ENCODE data around the gene GRPEL1. TPM values are rescaled to one million over a fixed set of nuclear protein-coding genes. Genes with fewer than 3 reads are reported as not detected.

GRPEL1 gene
- polyA plus RNA-seq, 1 donor from 2014 or later: 28.5 TPM

DNA sequence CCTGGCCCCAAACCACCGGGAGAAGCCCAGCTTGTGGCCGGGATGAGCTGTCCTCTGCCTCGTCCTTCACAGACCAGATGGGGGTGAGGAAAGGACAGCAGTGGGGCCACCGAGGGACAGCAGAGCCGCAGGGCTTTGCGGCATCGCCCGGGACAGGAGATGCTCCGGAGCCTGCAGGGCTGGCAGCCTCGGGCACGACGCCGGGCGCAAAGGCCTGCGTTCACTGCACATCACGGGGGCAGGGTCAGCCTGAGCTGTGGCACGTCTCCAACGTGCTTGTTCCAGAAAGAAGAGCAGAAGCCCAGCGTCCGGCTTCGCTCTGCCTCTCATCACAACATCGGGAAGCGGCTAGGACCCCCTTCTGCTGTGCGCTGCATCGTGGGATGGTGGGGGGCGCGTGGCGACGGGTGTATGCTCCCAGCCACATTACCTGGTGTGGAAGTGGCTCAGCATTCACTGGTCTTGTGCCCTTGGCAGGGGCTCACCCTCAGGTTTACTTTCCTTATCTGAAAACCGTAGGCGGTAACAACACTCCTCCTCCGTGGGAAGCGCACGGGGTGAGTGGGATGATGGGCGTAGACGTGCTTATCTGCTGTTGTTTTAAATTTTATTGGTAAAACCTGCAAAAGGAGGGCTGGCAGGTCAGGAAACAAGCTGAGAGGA, 17.3 kb downstream of the GRPEL1 start:
- TF ChIP-seq SMC3 (conservative IDR thresholded peaks at IDR 0.05; ENCODE audit: poor library complexity): no peak
- no peak for TF ChIP-seq EP300 (conservative IDR thresholded peaks at IDR 0.05; ENCODE audit: poor library complexity, severe bottlenecking)
- TF ChIP-seq POLR2AphosphoS5 (IDR thresholded peaks at IDR 0.05): no peak
- TF ChIP-seq EZH2 (IDR thresholded peaks at IDR 0.05; ENCODE audit: borderline replicate concordance, insufficient read depth, low read length, poor library complexity, severe bottlenecking): no peak
- TF ChIP-seq, protein P1, sequence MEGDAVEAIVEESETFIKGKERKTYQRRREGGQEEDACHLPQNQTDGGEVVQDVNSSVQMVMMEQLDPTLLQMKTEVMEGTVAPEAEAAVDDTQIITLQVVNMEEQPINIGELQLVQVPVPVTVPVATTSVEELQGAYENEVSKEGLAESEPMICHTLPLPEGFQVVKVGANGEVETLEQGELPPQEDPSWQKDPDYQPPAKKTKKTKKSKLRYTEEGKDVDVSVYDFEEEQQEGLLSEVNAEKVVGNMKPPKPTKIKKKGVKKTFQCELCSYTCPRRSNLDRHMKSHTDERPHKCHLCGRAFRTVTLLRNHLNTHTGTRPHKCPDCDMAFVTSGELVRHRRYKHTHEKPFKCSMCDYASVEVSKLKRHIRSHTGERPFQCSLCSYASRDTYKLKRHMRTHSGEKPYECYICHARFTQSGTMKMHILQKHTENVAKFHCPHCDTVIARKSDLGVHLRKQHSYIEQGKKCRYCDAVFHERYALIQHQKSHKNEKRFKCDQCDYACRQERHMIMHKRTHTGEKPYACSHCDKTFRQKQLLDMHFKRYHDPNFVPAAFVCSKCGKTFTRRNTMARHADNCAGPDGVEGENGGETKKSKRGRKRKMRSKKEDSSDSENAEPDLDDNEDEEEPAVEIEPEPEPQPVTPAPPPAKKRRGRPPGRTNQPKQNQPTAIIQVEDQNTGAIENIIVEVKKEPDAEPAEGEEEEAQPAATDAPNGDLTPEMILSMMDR (IDR thresholded peaks at IDR 0.05; ENCODE audit: poor library complexity, severe bottlenecking): no peak
- no peak for TF ChIP-seq MXI1 (conservative IDR thresholded peaks at IDR 0.05; ENCODE audit: poor library complexity, severe bottlenecking)
- no peaks in the 10 kb centered on the region for H4K20me1 ChIP-seq (ENCODE audit: insufficient read depth)
- no peaks in the 10 kb centered on the region for H3K9me3 ChIP-seq (ENCODE audit: low read length)
- H3K4me3 ChIP-seq (ENCODE audit: low read length): no peak overlapping the region
- no peak overlapping the region for H3K4me2 ChIP-seq (ENCODE audit: low read length)
- no peak overlapping the region for H3K27ac ChIP-seq (ENCODE audit: low read length)
- no peaks in the 10 kb centered on the region for H3F3A ChIP-seq (ENCODE audit: insufficient read depth, low read length, poor library complexity, severe bottlenecking)
- no peaks in the 10 kb centered on the region for H3K9me2 ChIP-seq (ENCODE audit: insufficient read depth, low read length)
- H2AFZ ChIP-seq (ENCODE audit: low read depth, low read length): no peak overlapping the region
- H3K27me3 ChIP-seq (ENCODE audit: insufficient read depth, low read depth, low read length): no peaks in the 10 kb centered on the region
- peaks cover 25% of the 10 kb centered on the region for H3K79me2 ChIP-seq (replicated peaks; ENCODE audit: insufficient read depth, low read length)
- H3K9ac ChIP-seq (ENCODE audit: low read length): no peak overlapping the region
- H3K36me3 ChIP-seq (ENCODE audit: insufficient read depth, low read length): peaks cover 4% of the 10 kb centered on the region

DNA sequence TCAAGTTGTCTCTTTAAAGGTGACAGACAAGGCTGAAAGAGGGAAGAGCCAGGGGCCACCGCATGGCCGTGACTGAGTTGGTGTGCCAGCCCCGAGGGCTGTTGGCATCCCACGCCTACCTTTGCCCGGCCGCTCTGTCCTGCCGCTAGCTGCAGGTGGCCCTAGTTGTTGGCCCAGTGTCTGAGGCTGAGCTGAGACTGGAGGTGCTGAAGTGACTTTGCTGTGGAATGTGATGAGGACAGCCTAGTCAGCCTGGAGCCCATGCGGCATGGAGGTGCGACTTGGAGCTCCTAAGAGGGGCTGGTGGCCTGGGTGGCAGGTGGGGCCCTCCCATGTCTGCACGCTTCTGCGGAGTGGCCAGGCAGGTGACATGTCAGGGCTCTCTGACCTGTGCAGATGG, 18.1 kb downstream of the GRPEL1 start:
- Histone ChIP-seq H3K4me2 (ENCODE audit: low read length) (no peak overlapping the region), H3K27me3 (ENCODE audit: insufficient read depth, low read depth, low read length) (no peaks in the 10 kb centered on the region), H3K36me3 (ENCODE audit: insufficient read depth, low read length) (no peaks in the 10 kb centered on the region), H3K79me2 (replicated peaks; ENCODE audit: insufficient read depth, low read length) (peaks cover 34% of the 10 kb centered on the region), H3K9ac (ENCODE audit: low read length) (no peak overlapping the region), H3K4me3 (ENCODE audit: low read length) (no peak overlapping the region), H2AFZ (ENCODE audit: low read depth, low read length) (no peak overlapping the region), H3K9me2 (ENCODE audit: insufficient read depth, low read length) (no peaks in the 10 kb centered on the region), H3F3A (ENCODE audit: insufficient read depth, low read length, poor library complexity, severe bottlenecking) (no peaks in the 10 kb centered on the region), H3K27ac (ENCODE audit: low read length) (no peak overlapping the region), H3K9me3 (ENCODE audit: low read length) (no peaks in the 10 kb centered on the region), H4K20me1 (ENCODE audit: insufficient read depth) (peaks cover under 1% of the 10 kb centered on the region)
- TF ChIP-seq POLR2AphosphoS5 (IDR thresholded peaks at IDR 0.05): no peak
- TF ChIP-seq TAF1 (IDR thresholded peaks at IDR 0.05; ENCODE audit: low read depth): no peak
- no peak for TF ChIP-seq EZH2 (IDR thresholded peaks at IDR 0.05; ENCODE audit: borderline replicate concordance, insufficient read depth, low read length, poor library complexity, severe bottlenecking)
- TF ChIP-seq RAD21 (conservative IDR thresholded peaks at IDR 0.05): no peak
- TF ChIP-seq, protein P2, sequence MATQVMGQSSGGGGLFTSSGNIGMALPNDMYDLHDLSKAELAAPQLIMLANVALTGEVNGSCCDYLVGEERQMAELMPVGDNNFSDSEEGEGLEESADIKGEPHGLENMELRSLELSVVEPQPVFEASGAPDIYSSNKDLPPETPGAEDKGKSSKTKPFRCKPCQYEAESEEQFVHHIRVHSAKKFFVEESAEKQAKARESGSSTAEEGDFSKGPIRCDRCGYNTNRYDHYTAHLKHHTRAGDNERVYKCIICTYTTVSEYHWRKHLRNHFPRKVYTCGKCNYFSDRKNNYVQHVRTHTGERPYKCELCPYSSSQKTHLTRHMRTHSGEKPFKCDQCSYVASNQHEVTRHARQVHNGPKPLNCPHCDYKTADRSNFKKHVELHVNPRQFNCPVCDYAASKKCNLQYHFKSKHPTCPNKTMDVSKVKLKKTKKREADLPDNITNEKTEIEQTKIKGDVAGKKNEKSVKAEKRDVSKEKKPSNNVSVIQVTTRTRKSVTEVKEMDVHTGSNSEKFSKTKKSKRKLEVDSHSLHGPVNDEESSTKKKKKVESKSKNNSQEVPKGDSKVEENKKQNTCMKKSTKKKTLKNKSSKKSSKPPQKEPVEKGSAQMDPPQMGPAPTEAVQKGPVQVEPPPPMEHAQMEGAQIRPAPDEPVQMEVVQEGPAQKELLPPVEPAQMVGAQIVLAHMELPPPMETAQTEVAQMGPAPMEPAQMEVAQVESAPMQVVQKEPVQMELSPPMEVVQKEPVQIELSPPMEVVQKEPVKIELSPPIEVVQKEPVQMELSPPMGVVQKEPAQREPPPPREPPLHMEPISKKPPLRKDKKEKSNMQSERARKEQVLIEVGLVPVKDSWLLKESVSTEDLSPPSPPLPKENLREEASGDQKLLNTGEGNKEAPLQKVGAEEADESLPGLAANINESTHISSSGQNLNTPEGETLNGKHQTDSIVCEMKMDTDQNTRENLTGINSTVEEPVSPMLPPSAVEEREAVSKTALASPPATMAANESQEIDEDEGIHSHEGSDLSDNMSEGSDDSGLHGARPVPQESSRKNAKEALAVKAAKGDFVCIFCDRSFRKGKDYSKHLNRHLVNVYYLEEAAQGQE (IDR thresholded peaks at IDR 0.05; ENCODE audit: borderline replicate concordance): no peak
- TF ChIP-seq SMC3 (conservative IDR thresholded peaks at IDR 0.05; ENCODE audit: poor library complexity): no peak
- TF ChIP-seq, protein P1 (IDR thresholded peaks at IDR 0.05; ENCODE audit: poor library complexity, severe bottlenecking): no peak
- TF ChIP-seq EP300 (conservative IDR thresholded peaks at IDR 0.05; ENCODE audit: poor library complexity, severe bottlenecking): no peak
- TF ChIP-seq MXI1 (conservative IDR thresholded peaks at IDR 0.05; ENCODE audit: poor library complexity, severe bottlenecking): no peak

Measured in neural cell (in vitro differentiated cells).